NOMO-1 (cell line): ENCODE data around the gene ZFP91.

Experiments
- DNase-seq, 2 experiments: peaks; one replicate each; lab custom pipeline; 2025; ENCODE audit not compliant: unreplicated experiment in 2 of 2; lab: John Stamatoyannopoulos, UW

ZFP91 gene

DNA sequence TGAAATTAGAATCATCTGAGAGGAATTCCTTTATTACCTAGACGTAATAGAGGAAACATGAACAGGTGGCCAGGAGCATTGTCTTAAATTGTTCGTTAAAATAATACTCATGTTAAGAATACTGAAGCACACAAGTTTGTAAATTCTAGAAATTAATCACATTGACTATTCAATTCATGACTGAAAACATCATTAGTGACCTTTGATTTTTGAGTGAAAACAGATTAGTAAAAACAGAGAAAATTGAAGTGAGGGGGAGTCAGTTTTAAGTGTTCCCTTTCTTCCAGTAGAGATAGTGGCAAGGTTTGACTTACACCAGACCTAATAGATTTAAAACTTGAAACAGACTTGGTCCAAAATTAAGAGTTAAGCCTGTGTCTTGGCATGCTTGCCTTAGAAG, 1.4 kb downstream of the ZFP91 start:
- no peak for DNase-seq

DNA sequence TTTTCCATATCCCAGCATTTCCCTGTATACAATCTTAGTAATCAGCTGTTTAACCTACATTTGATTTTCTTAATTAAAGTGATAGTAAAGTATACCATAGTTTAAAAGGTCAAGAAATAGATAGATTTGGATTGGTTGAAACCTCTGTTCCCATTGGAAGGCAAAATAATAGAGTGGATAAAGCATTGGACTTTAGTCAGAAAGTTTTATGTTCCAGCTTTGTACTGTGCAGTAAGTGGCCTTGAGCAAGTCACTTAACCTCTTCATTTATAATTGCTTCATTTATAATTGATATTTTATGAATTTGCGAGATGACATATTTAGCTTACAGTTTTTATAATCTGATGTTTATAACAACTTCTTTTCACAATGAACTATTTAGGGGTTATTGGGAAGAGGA, 3.6 kb downstream of the ZFP91 start:
- DNase-seq = no peak

DNA sequence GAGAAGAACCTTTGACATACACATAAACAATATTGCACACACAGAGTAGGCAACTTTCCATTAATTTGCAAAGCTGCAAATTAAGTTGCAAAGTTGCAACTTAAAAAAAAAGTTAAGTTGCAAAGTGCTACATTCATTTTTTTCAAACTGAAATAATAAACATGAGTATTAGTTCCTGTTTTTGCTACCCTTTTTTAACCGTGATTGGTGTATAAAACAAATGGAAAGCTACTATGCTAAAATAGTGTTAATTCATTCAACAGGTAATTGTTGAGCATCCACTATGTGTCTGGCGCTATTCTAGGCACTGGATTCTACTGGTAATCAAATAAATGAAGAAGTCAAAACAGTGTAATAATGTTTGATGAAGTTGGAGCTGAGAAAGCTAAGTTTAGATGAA, 8.1 kb downstream of the ZFP91 start:
- peak in 1 of 2 experiments; percentile 40 for DNase-seq

DNA sequence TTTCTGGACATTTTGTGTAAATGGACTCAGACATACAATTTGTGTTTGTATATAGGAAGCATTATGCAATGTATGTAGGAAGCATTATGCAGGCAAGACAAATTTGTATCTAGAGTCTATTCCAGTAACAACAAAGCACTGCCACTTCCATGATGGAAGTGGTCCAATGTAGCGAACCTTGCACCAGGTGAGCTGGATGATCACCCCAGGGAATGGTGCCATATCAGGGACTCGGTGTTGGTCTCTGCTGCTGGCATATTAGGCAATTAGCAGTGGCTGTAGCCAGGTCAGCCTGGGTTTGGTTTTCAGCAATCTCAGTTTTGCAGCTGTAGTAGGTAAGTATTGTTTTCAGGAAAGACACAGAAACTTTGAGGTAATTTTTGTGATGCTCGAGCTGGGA, 12.8 kb downstream of the ZFP91 start:
- DNase-seq = no peak

DNA sequence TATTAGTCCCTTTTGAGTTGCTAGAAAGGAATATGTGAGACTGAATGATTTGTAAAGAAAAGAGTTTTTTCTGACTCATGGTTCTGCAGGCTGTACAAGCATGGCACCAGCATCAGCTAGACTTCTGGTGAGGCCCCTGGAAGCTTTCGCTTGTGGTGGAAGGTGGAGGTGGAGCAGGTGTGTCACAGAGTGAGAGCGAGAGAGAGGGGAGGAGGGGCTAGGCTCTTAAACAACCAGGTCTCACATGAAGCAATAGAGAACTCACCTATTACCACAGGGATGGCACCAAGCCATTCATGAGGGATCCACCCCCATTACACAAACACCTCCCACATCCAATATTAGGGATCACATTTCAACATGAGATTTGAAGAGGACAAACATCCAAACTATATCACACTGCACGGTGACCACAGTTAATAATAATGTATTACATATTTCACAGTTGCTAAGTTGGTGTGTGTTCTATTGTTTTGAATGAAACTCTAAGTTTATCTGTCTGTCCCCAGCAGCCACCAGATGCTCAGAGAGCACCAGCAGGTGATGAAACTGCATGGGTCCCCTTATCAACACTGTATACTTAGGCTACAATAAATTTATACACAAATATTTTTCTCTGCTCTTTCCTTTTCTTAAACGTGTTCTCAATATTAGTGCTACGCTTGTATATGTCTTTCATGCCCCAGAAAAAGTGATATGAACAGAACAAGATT, 14.1 kb downstream of the ZFP91 start:
- DNase-seq = no peak

DNA sequence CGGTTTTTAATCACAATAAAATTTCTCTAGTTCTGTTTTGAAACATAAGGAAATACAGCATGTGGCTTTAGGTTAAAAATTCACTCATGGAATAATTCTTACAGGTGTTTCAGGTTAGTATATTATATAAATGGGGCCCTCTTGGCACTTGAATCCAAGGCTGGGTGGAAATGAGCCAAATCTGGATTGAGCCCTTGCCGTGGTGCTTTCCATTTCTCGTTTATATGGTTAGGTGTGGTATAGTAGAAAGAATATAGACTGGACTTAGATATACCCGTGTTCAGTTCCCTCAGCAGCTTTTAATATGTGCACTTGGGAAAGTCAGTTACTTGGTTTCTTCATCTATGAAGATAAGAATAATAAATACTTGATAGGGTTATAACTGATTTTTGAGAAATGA, 16.0 kb downstream of the ZFP91 start:
- no peak for DNase-seq

DNA sequence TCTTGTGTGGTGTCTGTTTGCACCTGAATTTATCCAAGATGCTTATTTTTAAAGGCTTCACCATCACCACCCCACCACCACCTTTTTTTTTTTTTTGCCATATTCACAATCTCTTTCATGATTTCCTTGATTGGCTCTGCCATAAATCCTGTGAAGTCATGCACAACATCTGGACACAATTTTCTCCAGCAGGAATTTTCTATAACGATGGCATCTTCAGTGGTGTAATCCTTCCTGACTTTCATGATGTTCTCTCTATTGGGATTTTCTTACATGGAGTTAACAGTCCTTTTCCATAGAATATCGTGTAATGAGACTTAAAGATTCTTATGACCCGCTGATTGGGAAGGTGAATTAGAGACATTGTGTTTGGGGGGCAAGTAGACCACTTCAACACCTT, 17.8 kb downstream of the ZFP91 start:
- no peak for DNase-seq

DNA sequence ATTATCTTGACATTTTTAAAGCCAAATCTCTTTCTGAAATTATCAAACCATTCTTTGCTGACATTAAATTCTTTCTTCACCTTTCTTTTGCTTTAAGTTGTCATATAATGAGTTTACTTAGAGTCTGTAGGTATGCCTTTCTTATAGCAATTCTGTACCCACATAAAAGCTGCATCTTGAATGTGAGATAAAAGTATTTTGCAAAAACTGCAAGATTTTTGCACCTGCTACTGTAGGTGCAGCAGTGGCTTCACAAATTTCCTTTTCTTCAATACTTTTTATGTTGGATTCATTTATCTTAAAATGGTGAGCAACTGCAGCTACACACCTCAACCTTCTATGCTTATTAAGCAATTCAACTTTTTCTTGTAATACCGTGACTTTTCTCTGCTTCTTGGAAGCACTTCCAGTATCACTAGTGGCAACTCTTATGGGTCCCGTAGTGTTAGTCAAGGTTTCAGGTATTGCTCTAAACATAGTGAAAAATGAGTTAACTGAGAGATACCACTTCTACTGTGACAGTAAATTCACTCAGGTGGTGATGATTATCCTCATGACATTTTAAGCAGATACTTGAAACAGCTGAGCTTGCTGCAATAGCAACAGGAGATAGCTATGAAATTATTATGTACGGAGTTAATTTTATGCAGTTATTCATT, 18.8 kb downstream of the ZFP91 start:
- DNase-seq = no peak

DNA sequence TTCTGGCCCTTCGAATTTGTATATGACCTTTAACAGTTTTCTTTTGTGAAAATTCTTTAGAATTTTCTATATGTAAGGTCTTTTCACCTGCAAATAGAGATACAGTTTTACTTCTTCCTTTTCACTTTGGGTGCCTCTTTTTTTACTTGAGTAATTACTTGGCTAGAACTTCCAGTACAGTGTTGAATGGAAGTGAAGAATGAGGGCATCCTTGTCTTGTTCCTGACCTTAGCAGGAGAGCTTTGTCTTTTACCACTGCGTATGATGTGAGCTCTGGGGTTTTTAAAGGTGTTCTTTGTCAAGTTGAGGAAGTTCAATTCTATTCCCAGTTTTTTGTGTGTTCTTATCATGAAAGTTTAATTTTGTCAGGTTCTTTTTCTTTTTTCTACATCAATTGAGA, 21.6 kb downstream of the ZFP91 start:
- no peak for DNase-seq

DNA sequence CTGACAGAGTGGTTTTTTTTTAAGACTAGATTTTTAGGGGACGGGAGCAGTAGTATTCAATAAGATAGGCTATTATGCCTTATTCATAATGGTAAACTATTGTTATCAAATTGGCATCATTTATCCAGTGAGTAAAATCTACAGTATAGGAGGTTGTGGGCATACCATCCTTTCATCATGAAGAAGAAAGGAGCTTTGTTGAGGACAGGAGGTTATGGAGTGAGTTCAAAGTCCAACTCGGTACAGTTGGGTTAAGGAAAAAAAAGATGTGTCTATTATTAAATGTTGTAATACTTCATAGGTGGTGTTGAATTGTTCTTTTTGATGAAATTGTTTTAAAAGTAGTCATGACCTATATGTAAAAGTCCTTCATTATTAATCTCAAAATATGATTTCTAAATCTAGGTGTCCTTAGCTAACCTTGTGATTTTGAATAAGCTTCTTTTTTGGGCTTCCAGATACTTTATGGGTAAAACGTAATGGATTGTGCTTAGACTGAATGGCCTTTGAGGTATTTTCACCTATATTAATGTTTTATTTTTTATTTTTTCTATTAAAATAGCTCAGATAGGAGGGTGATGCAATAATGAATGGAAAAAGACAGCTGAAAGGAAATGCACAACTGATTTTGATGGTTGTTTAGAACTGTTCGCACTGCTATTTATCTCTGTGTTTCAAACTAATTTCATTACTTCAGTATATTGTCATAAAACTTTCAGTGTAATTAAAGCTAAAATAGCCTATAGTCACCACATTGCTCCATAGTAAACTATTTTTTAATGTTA, 28.3 kb downstream of the ZFP91 start:
- DNase-seq = no peak

DNA sequence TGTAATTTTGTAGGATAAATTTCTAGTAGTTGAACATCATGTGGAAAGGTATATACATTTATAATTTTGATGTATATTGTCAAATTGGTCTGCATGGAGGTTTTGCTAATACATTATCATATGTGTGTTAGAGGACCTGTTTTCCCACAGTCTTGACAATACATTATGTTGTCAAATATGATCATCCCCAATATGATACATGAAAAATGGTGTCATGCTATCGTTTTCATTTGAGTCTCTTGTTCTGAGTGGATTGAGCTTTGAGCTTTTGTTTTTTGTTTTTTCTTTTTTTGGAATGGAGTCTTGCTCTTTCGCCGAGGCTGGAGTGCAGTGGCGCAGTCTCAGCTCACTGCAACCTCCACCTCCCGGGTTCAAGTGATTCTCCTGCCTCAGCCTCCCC, 29.5 kb downstream of the ZFP91 start:
- no peak for DNase-seq

DNA sequence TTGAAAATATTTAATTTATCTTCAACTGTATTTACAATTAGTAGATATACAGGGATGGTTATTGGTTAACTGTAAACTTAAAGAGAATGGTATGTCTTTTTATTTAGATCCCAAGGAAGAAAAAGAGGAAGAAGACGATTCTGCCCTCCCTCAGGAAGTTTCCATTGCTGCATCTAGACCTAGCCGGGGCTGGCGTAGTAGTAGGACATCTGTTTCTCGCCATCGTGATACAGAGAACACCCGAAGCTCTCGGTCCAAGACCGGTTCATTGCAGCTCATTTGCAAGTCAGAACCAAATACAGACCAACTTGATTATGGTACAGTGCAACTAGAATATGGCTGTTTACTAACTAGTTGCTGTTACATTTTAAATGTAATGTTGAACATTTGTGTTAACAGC, 30.9 kb downstream of the ZFP91 start:
- no peak for DNase-seq

DNA sequence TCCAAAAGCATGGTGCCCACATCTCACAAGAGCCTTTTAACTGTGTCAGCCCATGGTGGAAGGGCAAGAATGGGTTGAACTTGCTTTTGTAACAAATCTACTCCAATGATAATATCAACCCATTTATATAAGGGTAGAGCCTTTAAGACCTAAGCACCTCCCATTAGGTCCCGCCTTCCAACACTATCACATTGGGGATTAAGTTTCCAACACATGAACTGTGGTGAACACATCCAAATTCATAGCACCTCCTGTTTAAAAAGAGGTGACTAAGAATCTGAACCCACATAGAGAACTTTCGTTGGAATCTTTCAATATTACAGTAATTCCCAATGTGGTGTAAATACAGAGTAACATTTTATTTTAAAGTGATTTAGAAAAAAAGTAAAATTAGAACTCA, 34.4 kb downstream of the ZFP91 start:
- DNase-seq = no peak

DNA sequence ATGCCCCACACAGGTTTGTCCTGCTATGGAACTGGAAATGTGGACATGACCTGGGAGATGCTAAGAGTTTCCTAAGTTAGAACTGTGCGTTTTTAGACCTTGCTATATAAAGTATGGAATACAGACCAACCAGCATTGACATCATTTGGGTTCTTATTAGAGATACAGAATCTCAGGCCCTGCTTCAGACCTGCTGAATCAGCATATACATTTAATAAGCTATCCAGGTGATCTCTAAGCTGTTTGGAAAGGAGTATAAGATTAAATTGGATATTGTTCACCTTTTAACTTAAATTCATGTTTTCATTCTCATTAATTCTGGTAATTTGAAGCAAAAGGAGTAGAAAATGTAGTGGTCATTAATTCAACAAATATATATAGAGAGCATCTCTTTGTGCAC, 36.7 kb downstream of the ZFP91 start:
- no peak for DNase-seq

DNA sequence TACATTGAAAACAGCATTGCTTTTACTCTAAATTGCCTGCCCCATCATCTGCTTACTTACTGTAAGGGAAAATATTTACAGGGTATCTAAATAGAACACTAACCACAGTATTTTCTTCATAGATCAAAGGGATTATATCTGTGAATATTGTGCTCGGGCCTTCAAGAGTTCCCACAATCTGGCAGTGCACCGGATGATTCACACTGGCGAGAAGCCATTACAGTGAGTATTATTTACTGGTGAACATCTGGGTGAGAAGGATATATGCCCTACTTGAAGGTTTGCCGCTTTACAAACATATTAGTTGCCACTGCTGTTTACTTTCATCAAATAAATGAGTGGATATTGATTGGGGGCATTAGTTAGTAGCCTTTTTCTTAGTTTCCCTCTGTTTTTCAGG, 37.7 kb downstream of the ZFP91 start:
- no peak for DNase-seq

DNA sequence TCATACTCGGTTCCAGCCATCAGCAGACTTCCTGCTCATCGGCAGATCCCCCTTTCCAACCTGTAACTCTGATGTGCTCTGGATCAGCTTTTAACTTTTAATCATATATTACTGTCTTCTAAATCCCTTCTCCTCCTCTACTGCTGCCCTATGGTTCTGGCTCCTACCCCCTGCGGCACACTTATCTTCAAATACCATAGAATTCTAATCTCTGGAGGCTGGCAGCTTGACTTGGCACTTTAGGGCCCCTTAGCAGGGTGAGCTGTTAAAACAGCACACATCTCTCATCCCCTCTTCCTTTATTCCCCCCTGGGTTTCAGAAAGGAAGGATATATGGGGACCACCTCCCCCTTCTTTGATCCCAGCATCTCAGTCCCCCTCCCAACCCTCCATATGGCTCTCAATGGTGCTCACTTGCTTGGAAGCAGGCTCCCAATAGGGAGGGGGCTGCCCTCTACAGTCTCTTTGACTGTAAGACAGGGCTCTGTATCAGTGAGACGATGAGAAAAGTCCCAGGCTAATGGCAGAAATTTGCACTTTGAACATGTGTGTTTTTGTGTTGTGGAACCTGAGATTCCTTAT, 39.2 kb downstream of the ZFP91 start:
- DNase-seq = no peak

DNA sequence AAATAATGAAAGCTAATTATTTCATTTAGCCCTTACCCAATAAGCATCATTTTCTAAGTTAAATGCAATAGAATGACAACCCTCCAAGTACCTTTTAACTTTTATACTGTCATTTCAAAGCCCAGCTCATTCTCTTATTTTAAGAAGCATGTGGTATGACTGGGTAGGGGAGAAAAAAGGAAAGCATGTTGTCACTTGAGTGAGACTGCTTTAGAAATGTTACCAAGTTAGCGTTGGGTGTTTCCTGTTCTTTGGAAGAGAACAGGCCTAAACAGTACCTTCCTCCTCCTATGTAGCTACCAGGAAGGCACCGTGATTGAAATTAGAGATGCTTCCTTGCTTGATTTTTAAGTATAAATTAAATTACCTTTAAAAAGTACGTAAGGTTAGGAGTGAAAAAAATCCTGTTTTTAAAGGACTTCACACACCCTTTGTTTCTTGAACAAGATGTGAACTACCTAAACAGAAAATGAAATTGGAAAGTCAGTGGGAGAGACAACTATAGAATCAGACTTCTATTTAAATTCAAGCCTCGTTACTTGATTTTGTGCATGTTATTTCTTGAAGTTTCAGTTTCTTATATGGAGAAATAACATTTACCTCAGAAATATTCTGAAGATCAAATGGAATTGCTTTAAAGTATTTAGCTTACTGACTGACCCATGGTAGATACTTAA, 42.9 kb downstream of the ZFP91 start:
- no peak for DNase-seq

DNA sequence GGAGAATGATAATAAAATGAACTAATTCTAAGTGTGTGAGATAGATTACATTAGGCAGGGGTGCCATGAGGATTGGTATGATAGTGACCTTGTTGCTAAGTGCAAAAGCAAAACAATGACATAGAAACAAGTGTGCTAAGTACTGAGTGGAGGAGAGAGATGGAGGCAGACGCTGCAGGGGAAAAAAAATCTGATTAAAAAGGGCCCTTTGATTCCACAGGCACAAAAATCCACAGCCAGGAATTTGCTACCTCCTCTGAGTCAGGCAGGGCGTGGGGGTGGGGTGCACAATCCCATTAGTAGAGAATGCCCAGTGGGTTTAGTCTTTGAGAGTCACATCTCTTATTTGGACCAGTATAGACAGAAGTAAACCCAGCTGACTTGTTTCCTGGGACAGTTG, 43.5 kb downstream of the ZFP91 start, which contains the start of gene CNTF:
Gene CNTF (plus strand): TSS at position 322 of the 400 bp plus-strand sequence. CDS start 88 bp downstream, outside the sequence.
- no peak for DNase-seq

DNA sequence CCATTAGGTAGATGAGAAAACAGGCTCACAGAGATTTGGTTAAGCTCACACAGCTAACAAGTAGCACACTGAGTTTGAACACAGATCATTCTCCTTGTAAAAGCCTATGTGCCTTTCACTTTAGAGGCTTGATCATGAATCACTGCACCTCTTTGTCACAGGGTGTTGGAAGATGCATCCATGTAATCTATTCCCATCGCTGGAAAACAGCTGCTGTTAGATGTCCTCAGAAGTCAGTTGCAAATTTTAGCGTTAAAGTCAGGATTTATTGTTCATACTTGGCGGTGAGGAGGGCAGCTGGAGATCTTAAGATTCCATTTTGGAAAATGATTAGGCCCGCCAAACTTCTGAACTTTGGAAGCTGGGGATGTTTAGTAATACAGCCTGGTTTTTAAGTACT, 46.2 kb downstream of the ZFP91 start:
- no peak for DNase-seq

DNA sequence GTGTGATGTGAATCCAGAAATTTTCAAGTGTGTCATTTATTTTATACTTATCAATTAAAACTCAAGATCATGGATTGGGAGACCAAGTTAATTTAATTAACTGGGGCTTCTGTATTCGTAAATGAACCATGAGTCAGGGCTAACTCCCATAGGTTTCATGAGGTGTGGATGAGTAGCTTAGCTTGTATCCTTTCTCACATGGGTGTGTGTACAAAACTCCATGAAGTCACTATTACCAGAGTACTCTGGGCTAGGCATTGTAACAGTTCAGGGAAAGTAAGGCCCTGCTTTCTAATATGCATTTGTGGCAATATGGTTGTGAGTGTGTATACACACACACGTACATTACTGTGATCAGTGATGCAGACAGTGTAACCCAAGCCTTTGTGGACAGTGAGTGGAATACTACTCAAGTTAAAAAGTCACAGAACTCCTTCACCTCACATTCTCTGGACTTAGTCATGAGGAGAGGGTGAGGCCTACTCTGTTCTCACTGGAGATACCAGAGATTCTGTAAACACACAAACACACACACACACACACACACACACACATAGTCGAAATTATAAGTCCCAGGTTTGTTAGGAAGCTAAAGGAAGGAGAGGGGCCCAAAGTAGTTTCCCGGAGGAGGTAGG, 47.1 kb downstream of the ZFP91 start:
- no peak for DNase-seq
